Measurements from ENCODE around the gene FLT4.

DNA sequence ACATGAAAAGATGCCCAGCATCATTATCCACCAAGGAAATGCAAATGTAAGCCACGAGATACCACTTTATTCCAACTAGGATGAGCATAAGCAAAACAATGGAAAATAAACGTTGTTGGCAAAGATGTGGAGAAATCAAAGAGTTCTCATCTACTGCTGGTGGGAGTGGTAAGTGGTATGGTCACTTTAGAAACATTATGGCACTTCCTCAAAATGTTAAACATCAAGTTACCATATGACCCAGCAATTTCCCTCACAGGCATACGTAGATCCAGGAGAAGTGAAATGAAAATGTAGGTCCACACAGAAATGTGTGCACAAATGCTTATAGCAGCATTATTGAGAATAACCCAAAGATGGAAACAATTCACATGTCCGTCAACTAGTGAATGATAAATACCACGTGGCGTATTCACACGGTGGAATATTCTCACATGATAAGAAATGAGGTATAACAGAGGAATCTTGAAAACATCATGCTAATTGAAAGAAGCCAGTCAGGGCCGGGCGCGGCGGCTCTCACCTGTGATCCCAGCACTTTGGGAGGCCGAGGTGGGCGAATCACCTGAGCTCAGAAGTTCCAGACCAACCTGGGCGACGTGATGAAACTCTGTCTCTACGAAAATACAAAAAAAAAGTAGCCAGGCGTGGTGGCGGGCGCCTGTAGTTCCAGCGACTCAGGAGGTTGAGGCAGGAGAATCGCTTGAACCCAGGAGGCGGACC lies 16.4 kb upstream of the FLT4 start:
- TF ChIP-seq, protein P1, sequence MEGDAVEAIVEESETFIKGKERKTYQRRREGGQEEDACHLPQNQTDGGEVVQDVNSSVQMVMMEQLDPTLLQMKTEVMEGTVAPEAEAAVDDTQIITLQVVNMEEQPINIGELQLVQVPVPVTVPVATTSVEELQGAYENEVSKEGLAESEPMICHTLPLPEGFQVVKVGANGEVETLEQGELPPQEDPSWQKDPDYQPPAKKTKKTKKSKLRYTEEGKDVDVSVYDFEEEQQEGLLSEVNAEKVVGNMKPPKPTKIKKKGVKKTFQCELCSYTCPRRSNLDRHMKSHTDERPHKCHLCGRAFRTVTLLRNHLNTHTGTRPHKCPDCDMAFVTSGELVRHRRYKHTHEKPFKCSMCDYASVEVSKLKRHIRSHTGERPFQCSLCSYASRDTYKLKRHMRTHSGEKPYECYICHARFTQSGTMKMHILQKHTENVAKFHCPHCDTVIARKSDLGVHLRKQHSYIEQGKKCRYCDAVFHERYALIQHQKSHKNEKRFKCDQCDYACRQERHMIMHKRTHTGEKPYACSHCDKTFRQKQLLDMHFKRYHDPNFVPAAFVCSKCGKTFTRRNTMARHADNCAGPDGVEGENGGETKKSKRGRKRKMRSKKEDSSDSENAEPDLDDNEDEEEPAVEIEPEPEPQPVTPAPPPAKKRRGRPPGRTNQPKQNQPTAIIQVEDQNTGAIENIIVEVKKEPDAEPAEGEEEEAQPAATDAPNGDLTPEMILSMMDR (IDR thresholded peaks at IDR 0.05; ENCODE audit: low read depth, low read length, missing input control), result no peak
- TF ChIP-seq GABPA (IDR thresholded peaks at IDR 0.05 in 1 of 2, conservative IDR thresholded peaks at IDR 0.05 in 1 of 2) (no peak), YY1 (IDR thresholded peaks at IDR 0.05) (no peak), RAD21 (IDR thresholded peaks at IDR 0.05) (no peak), SP1 (IDR thresholded peaks at IDR 0.05) (no peak), EGR1 (IDR thresholded peaks at IDR 0.05; ENCODE audit: low read depth in 2 of 2) (no peak), HNF4A (conservative IDR thresholded peaks at IDR 0.05) (no peak), JUND (IDR thresholded peaks at IDR 0.05) (no peak)
- TF ChIP-seq, protein P2, sequence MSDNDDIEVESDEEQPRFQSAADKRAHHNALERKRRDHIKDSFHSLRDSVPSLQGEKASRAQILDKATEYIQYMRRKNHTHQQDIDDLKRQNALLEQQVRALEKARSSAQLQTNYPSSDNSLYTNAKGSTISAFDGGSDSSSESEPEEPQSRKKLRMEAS (IDR thresholded peaks at IDR 0.05), result no peak
- TF ChIP-seq, protein P3, sequence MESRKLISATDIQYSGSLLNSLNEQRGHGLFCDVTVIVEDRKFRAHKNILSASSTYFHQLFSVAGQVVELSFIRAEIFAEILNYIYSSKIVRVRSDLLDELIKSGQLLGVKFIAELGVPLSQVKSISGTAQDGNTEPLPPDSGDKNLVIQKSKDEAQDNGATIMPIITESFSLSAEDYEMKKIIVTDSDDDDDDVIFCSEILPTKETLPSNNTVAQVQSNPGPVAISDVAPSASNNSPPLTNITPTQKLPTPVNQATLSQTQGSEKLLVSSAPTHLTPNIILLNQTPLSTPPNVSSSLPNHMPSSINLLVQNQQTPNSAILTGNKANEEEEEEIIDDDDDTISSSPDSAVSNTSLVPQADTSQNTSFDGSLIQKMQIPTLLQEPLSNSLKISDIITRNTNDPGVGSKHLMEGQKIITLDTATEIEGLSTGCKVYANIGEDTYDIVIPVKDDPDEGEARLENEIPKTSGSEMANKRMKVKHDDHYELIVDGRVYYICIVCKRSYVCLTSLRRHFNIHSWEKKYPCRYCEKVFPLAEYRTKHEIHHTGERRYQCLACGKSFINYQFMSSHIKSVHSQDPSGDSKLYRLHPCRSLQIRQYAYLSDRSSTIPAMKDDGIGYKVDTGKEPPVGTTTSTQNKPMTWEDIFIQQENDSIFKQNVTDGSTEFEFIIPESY (IDR thresholded peaks at IDR 0.05), result no peak
- TF ChIP-seq, protein P4, sequence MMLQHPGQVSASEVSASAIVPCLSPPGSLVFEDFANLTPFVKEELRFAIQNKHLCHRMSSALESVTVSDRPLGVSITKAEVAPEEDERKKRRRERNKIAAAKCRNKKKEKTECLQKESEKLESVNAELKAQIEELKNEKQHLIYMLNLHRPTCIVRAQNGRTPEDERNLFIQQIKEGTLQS (IDR thresholded peaks at IDR 0.05), result no peak

Measured in liver (tissue), 3 donors.